HepG2 (cell line): Measurements from ENCODE around the gene TCF20. TPM values are rescaled to one million over a fixed set of nuclear protein-coding genes. Genes with fewer than 3 reads are reported as not detected.
A peak's percentile ranks its signal among the peaks of the same experiment; 100 is the strongest.

ENCODE experiments used
- ATF6 ChIP-seq: sonication (generic); formaldehyde crosslinking; conservative IDR thresholded peaks from 2 replicates; pipeline ENCODE4 v1.4.0; 2020; ENCODE audit warnings: missing genetic modification reagents
- ETV6 ChIP-seq: sonication (generic); formaldehyde crosslinking; conservative IDR thresholded peaks from 2 replicates; pipeline ENCODE4 v1.4.0; 2020; ENCODE audit warnings: missing genetic modification reagents
- GATA4 ChIP-seq: sonication (generic); IDR thresholded peaks from 2 replicates; pipeline ENCODE4 v1.6.1; 2016; ENCODE audit warnings: antibody characterized with exemption, low read depth, borderline replicate concordance
- KDM6A ChIP-seq: IDR thresholded peaks from 2 replicates; pipeline ENCODE4 v1.6.1; 2016; ENCODE audit warnings: low read depth
- KLF9 ChIP-seq: IDR thresholded peaks from 2 replicates; pipeline ENCODE4 v1.6.1; 2016; ENCODE audit warnings: low read depth
- MAFK ChIP-seq, 2 experiments: IDR thresholded peaks in 1 of 2; conservative IDR thresholded peaks in 1 of 2; 2 replicates each; pipeline ENCODE4 v1.6.1; 2011; ENCODE audit warnings: improper control_type of control experiment in 2 of 2, low read length in 2 of 2
- MED1 ChIP-seq: sonication (generic); formaldehyde crosslinking; IDR thresholded peaks from 2 replicates; pipeline ENCODE4 v1.4.0; 2020; ENCODE audit warnings: missing genetic modification reagents
- MIER2 ChIP-seq: IDR thresholded peaks from 2 replicates; pipeline ENCODE4 v1.6.1; 2016; ENCODE audit warnings: missing biosample characterization, missing genetic modification reagents
- NFE2L2 ChIP-seq: fragments of 150-350 bp; IDR thresholded peaks from 2 replicates; pipeline ENCODE4 v1.6.1; 2014; ENCODE audit warnings: low read length
- NFIC ChIP-seq: IDR thresholded peaks from 2 replicates; pipeline ENCODE4 v1.6.1; 2012; ENCODE audit warnings: mild to moderate bottlenecking, low read length, inconsistent platforms
- PATZ1 ChIP-seq: sonication (generic); formaldehyde crosslinking; IDR thresholded peaks from 2 replicates; pipeline ENCODE4 v1.4.0; 2020; ENCODE audit warnings: missing genetic modification reagents
- POLR2G ChIP-seq: fragments of 200-400 bp; formaldehyde crosslinking; IDR thresholded peaks from 2 replicates; pipeline ENCODE4 v1.6.1; 2018; ENCODE audit warnings: mild to moderate bottlenecking, low read depth, low read length, moderate library complexity
- SNAPC2 ChIP-seq: sonication (generic); formaldehyde crosslinking; IDR thresholded peaks from 2 replicates; pipeline ENCODE4 v1.8.1; 2022; ENCODE audit warnings: mild to moderate bottlenecking, missing genetic modification reagents
- TBX3 ChIP-seq: fragments of 450-650 bp; IDR thresholded peaks from 2 replicates; pipeline ENCODE4 v1.6.1; 2017; ENCODE audit warnings: antibody characterized with exemption, mild to moderate bottlenecking, inconsistent platforms, borderline replicate concordance
- TEAD3 ChIP-seq: optimal IDR thresholded peaks from 2 replicates; pipeline ENCODE3; 2016; ENCODE audit warnings: borderline replicate concordance
- TSC22D2 ChIP-seq: sonication (generic); formaldehyde crosslinking; IDR thresholded peaks from 2 replicates; pipeline ENCODE4 v1.5.1; 2020; ENCODE audit warnings: missing genetic modification reagents, mild to moderate bottlenecking, borderline replicate concordance
- ZBTB7A ChIP-seq: sonication (generic); formaldehyde crosslinking; IDR thresholded peaks from 2 replicates; pipeline ENCODE4 v1.8.0; 2022; ENCODE audit warnings: mild to moderate bottlenecking, missing genetic modification reagents
- ZNF138 ChIP-seq: sonication (generic); formaldehyde crosslinking; IDR thresholded peaks from 2 replicates; pipeline ENCODE4 v1.5.0; 2020; ENCODE audit warnings: mild to moderate bottlenecking, low read depth, missing genetic modification reagents
- ZNF333 ChIP-seq: sonication (generic); formaldehyde crosslinking; IDR thresholded peaks from 2 replicates; pipeline ENCODE4 v1.4.0; 2020; ENCODE audit warnings: mild to moderate bottlenecking, missing genetic modification reagents, borderline replicate concordance
- ZNF432 ChIP-seq: sonication (generic); formaldehyde crosslinking; IDR thresholded peaks from 2 replicates; pipeline ENCODE4 v1.5.0; 2020; ENCODE audit warnings: missing genetic modification reagents, mild to moderate bottlenecking, borderline replicate concordance
- ZNF576 ChIP-seq: sonication (generic); formaldehyde crosslinking; IDR thresholded peaks from 2 replicates; pipeline ENCODE4 v1.4.0; 2020; ENCODE audit warnings: mild to moderate bottlenecking, missing genetic modification reagents
- ZNF589 ChIP-seq: sonication (generic); formaldehyde crosslinking; conservative IDR thresholded peaks from 2 replicates; pipeline ENCODE4 v1.8.0; 2022; ENCODE audit warnings: mild to moderate bottlenecking, moderate library complexity, missing genetic modification reagents
- ZNF703 ChIP-seq: sonication (generic); formaldehyde crosslinking; IDR thresholded peaks from 2 replicates; pipeline ENCODE4 v1.5.1; 2020; ENCODE audit warnings: missing genetic modification reagents, mild to moderate bottlenecking, moderate library complexity, borderline replicate concordance
- ZSCAN25 ChIP-seq: sonication (generic); formaldehyde crosslinking; IDR thresholded peaks from 2 replicates; pipeline ENCODE4 v1.8.0; 2022; ENCODE audit warnings: mild to moderate bottlenecking, missing genetic modification reagents
- polyA plus RNA-seq, 8 experiments: library from polyadenylated mRNA; depleted of rRNA in 3 of 8; stranded (reverse) in 7 of 8; unstranded in 1 of 8; fragments of >200 nt; fragmentation: Illumina TruSeq in 4 of 8; extraction: Trizol in 4 of 8; gene quantifications; 2 replicates each; pipeline versions ENCODE4 v1.2.1 to v1.2.3, GENCODE V29; 2011 to 2016; ENCODE audit warnings: low read depth in 4 of 8, missing spikeins in 1 of 8, mixed read lengths in 1 of 8; ENCODE audit not compliant: insufficient read depth in 1 of 8
- total RNA-seq, 5 experiments: library from RNA; depleted of rRNA; stranded (reverse); fragments of >200 nt; fragmentation: Illumina TruSeq; extraction: Trizol; gene quantifications; 2 replicates each; pipeline ENCODE4 v1.2.3, GENCODE V29; 2016; ENCODE audit warnings: low read depth in 1 of 5
- TF ChIP-seq, protein P1 (sequence below): sonication (generic); formaldehyde crosslinking; IDR thresholded peaks from 2 replicates; pipeline ENCODE4 v1.4.0; 2020; ENCODE audit warnings: missing genetic modification reagents

The TCF20 gene
- total and polyA plus RNA-seq, 2 of the 13 experiments (the other 11 are each of a cell fraction or from before 2014, with no cell fraction given), result 12.8 to 23.7 TPM

GRCh38 chr22:42269432-42270175, 849 bp downstream of the TCF20 start (continued):
- TF ChIP-seq ETV6, result peak; percentile 53; the same call in 1 of the 2 replicates
- TF ChIP-seq SNAPC2 (CRISPR knock-in tag), result no peak
- TF ChIP-seq TEAD3 (CRISPR knock-in tag), result no peak
- no peak for TF ChIP-seq TBX3
- TF ChIP-seq NFE2L2, result no peak
- TF ChIP-seq ZBTB7A (CRISPR knock-in tag), result no peak
- TF ChIP-seq ZNF138 (CRISPR knock-in tag), result 0 out of 2 replicates have a peak, but pooled peaks have one; percentile 44
- no peak for TF ChIP-seq MAFK (conservative IDR thresholded peaks at IDR 0.05 in 1 of 2, IDR thresholded peaks at IDR 0.05 in 1 of 2; ENCODE audit: low read length in 2 of 2)
- no peak for TF ChIP-seq ZNF432 (CRISPR knock-in tag)
- TF ChIP-seq ZNF333, result no peak
- TF ChIP-seq TSC22D2 (CRISPR knock-in tag), result no peak
- TF ChIP-seq POLR2G, result peak; percentile 68
- no peak for TF ChIP-seq GATA4
- TF ChIP-seq MED1 (CRISPR knock-in tag), result peak; percentile 53; the same call in 1 of the 2 replicates
- 0 out of 2 replicates have a peak, but pooled peaks have one; percentile 20 for TF ChIP-seq ZNF703 (CRISPR knock-in tag)
- peak; percentile 78 for TF ChIP-seq PATZ1 (CRISPR knock-in tag)
- TF ChIP-seq MIER2 (CRISPR knock-in tag), result no peak
- TF ChIP-seq ZSCAN25 (CRISPR knock-in tag), result 0 out of 2 replicates have a peak, but pooled peaks have one; percentile 37
- TF ChIP-seq, protein P1, sequence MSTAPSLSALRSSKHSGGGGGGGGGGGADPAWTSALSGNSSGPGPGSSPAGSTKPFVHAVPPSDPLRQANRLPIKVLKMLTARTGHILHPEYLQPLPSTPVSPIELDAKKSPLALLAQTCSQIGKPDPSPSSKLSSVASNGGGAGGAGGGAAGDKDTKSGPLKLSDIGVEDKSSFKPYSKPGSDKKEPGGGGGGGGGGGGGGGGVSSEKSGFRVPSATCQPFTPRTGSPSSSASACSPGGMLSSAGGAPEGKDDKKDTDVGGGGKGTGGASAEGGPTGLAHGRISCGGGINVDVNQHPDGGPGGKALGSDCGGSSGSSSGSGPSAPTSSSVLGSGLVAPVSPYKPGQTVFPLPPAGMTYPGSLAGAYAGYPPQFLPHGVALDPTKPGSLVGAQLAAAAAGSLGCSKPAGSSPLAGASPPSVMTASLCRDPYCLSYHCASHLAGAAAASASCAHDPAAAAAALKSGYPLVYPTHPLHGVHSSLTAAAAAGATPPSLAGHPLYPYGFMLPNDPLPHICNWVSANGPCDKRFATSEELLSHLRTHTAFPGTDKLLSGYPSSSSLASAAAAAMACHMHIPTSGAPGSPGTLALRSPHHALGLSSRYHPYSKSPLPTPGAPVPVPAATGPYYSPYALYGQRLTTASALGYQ (CRISPR knock-in tag), result no peak
- no peak for TF ChIP-seq ATF6 (CRISPR knock-in tag)
- TF ChIP-seq ZNF589, result no peak
- TF ChIP-seq KDM6A, result no peak
- 0 out of 2 replicates have a peak, but pooled peaks have one; percentile 46 for TF ChIP-seq KLF9 (CRISPR knock-in tag)
- TF ChIP-seq NFIC, result no peak
- TF ChIP-seq ZNF576 (CRISPR knock-in tag), result no peak
